Measurements from ENCODE around the gene TREML2.

- TF ChIP-seq CTCF (optimal IDR thresholded peaks at IDR 0.05 in 1 of 3, IDR thresholded peaks at IDR 0.05 in 1 of 3, conservative IDR thresholded peaks at IDR 0.05 in 1 of 3; ENCODE audit: extremely low read depth in 1 of 3, insufficient read depth in 2 of 3, low read length in 3 of 3) (no peak), EZH2 (IDR thresholded peaks at IDR 0.05; ENCODE audit: low read length) (no peak)
Observed at GRCh38 chr6:41237128-41237527, 36.2 kb upstream of the TREML2 start.
